ENCODE measurements around the gene KLF17. TPM values are rescaled to one million over a fixed set of nuclear protein-coding genes. Genes with fewer than 3 reads are reported as not detected.

The KLF17 gene
- total RNA-seq, 1 experiment from 2014 or later: not detected

DNA sequence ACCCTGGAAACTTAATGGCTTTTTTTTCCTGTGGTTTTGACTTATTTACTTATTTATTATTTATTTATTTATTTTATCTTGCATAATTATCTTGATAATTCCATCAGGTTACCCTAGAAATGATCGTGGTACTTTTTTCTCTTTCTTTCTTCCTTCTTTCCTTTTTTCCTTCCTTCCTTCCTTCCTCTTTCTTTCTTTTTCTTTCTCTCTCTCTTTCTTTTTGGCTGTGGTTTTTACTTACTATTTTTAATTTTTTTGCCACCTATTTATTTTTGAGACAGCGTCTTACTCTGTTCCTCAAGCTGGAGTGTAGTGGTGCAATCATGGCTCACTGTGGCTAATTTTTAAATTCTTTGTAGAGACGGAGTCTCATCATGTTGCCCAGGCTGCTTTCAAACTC lies 29.0 kb downstream of the KLF17 start:
- DNase-seq (ENCODE audit: low read depth in 1 of 2, low spot score in 2 of 2): no peak
- Histone ChIP-seq H3K4me1 (replicated peaks) (no peaks in the 10 kb centered on the region), H3K27me3 (replicated peaks) (0 out of 2 replicates have a peak, but pooled peaks cover 2% of the 10 kb centered on the region), H3K4me3 (no peak overlapping the region), H3K9me3 (replicated peaks) (peaks cover 6% of the 10 kb centered on the region), H3K36me3 (no peaks in the 10 kb centered on the region), H3K27ac (no peak overlapping the region)

DNA sequence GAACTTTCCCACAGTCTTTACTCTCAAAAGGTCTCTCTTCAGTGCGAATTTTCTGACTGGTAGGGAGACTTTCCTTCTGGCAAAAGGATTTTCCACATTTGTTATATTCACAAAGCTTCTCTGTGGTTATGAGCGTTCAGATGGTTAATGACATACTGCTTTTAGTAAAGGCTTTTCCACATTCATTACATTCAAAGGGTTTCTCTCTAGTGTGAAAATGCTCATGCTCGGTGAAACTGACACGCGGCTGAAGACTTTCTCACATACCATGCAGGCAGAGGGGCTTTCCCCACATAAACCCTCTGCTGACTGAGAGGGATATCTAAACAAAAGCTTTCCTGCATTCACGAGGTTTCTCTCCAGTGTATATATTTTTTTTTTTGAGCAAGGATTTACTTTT lies 32.7 kb downstream of the KLF17 start:
- Histone ChIP-seq H3K4me1 (replicated peaks) (peaks cover 9% of the 10 kb centered on the region), H3K27ac (no peak overlapping the region), H3K4me3 (no peak overlapping the region), H3K9me3 (replicated peaks) (no peaks in the 10 kb centered on the region), H3K27me3 (replicated peaks) (0 out of 2 replicates have a peak, but pooled peaks cover 2% of the 10 kb centered on the region), H3K36me3 (no peaks in the 10 kb centered on the region)
- DNase-seq (ENCODE audit: low read depth in 1 of 2, low spot score in 2 of 2): no peak

DNA sequence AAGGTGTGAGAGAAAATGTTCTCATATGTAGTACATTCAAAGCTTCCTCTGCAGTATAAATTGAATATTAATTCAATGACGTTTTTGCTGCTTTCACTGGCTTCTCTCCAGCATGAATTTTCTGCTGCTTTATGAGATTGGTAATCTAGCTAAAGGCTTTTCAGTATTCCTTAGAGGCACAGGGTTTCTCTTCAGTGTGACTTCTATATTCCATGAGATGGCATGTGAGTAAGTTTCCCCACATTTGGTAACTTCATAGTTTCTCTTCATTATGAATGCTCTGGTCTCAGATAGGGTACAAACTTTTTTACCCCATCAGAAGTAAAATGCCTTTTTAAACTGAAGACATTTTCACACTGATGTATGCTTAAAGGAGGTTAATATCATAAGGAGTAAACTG lies 33.2 kb downstream of the KLF17 start:
- no peak for DNase-seq (ENCODE audit: low read depth in 1 of 2, low spot score in 2 of 2)
- no peak overlapping the region for H3K27ac ChIP-seq
- H3K27me3 ChIP-seq (replicated peaks): 0 out of 2 replicates have a peak, but pooled peaks cover 2% of the 10 kb centered on the region
- no peak overlapping the region for H3K4me3 ChIP-seq
- H3K36me3 ChIP-seq: no peaks in the 10 kb centered on the region
- H3K9me3 ChIP-seq (replicated peaks): no peaks in the 10 kb centered on the region
- peaks cover 9% of the 10 kb centered on the region for H3K4me1 ChIP-seq (replicated peaks)

DNA sequence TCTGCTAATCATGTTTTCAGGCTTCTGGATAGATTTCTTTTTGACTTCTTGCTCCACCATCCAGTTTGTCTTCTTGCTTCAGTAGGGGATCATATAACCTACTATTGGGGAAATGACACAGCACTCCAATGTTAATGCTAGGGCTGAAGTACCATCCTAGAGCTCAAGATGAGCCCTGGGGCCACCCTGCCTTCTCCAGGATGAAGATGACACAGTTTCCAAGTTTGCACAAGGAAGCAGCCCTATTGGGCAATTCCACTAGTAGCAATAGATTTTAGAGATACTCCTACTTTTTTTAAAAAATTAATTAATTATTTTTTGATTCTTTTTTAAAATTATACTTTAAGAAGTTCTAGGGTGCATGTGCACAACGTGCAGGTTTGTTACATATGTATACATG lies 34.1 kb downstream of the KLF17 start:
- no peaks in the 10 kb centered on the region for H3K36me3 ChIP-seq
- no peak overlapping the region for H3K27ac ChIP-seq
- H3K4me3 ChIP-seq: no peak overlapping the region
- peaks cover 9% of the 10 kb centered on the region for H3K4me1 ChIP-seq (replicated peaks)
- no peak for DNase-seq (ENCODE audit: low read depth in 1 of 2, low spot score in 2 of 2)
- H3K27me3 ChIP-seq (replicated peaks): 0 out of 2 replicates have a peak, but pooled peaks cover 2% of the 10 kb centered on the region
- H3K9me3 ChIP-seq (replicated peaks): no peaks in the 10 kb centered on the region

DNA sequence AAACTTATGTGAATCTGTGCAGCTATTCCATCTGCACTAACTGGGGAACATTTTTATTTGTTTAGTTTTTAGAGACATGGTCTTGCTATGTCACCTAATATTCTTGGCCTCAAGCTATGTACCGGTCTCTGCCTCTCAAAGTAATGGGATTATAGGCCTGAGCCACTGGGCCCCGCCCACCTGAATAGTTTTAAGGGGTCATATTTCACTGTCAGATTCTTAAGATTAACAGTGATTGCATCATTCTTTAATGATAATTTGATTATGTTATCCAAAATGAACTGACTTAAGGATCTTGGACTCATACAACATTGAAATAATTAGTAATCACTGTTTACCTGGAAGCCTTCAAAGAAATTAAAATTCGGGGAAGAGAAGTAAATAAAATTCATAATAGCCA lies 35.4 kb downstream of the KLF17 start:
- H3K4me3 ChIP-seq: no peak overlapping the region
- no peak overlapping the region for H3K27ac ChIP-seq
- H3K4me1 ChIP-seq (replicated peaks): peaks cover 9% of the 10 kb centered on the region
- no peak for DNase-seq (ENCODE audit: low read depth in 1 of 2, low spot score in 2 of 2)
- H3K36me3 ChIP-seq: no peaks in the 10 kb centered on the region
- no peaks in the 10 kb centered on the region for H3K9me3 ChIP-seq (replicated peaks)
- H3K27me3 ChIP-seq (replicated peaks): 0 out of 2 replicates have a peak, but pooled peaks cover 2% of the 10 kb centered on the region

DNA sequence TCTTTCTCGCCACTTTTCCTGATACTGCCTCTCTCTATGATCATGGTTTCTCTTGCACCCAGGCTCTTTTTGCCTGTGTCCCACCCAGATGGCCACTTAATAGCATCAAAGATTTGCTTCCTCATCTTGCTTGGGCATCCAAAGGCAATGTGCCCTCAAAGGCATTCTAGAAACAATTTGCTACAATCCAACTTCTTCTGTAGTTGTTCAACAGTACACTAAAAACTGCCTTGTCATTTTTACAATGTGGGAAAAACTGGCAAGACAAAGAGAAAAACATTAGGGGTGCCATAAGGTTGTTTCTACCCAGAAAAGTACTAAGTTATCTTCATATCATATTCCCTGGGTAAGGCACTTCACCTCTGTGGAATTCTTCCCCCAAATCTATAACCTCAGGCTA lies 39.3 kb downstream of the KLF17 start:
- DNase-seq (ENCODE audit: low read depth in 1 of 2, low spot score in 2 of 2): no peak
- H3K27ac ChIP-seq: no peak overlapping the region

DNA sequence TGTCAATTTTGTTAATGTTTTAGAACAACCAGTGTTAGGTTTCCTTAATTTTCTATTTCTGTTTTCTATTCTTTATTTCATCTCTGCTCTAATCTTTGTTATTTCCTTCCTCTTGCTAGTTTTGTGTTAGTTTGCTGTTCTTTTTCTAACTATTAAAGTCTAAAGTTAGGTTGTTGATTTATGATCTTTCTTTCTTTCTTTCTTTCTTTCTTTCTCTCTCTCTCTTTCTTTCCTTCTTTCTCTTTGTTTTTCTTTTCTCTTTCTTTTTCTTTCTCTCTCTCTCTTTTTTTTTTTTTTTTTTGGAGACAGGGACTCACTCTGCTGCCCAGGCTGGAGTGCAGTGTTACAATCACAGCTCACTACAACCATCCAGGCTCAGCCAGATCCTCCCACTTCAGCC lies 40.2 kb downstream of the KLF17 start:
- DNase-seq (ENCODE audit: low read depth in 1 of 2, low spot score in 2 of 2): no peak
- Histone ChIP-seq H3K4me1 (replicated peaks) (peaks cover 9% of the 10 kb centered on the region), H3K36me3 (no peaks in the 10 kb centered on the region), H3K27ac (no peak overlapping the region), H3K4me3 (no peak overlapping the region), H3K9me3 (replicated peaks) (no peaks in the 10 kb centered on the region; the same call in 1 of the 2 replicates), H3K27me3 (replicated peaks) (no peaks in the 10 kb centered on the region)

More for the DNA sequence above, 39.3 kb downstream of the KLF17 start:
- Histone ChIP-seq H3K4me3 (no peak overlapping the region), H3K36me3 (no peaks in the 10 kb centered on the region), H3K27me3 (replicated peaks) (no peaks in the 10 kb centered on the region), H3K4me1 (replicated peaks) (peaks cover 9% of the 10 kb centered on the region), H3K9me3 (replicated peaks) (no peaks in the 10 kb centered on the region; the same call in 1 of the 2 replicates)

DNA sequence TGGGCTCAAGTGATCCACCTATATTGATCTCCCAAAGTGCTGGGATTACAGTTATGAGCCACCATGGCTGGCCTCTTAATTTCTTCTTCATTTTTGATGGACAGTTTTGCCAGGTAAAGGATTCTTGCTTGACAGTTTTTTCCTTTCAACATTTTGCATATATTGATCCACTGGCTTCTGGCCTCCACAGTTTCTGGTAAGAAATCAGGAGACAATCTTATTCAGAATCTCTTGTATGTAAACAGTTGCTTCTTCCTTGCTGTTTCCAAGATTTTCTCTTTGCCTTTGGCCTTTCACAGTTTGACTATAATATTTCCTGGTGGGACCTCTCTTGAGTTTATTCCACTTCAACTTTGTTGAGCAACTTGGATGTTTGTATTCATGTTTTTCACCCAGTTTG lies 42.9 kb downstream of the KLF17 start:
- Histone ChIP-seq H3K27me3 (replicated peaks) (no peaks in the 10 kb centered on the region), H3K4me1 (replicated peaks) (no peaks in the 10 kb centered on the region), H3K36me3 (no peaks in the 10 kb centered on the region)

DNA sequence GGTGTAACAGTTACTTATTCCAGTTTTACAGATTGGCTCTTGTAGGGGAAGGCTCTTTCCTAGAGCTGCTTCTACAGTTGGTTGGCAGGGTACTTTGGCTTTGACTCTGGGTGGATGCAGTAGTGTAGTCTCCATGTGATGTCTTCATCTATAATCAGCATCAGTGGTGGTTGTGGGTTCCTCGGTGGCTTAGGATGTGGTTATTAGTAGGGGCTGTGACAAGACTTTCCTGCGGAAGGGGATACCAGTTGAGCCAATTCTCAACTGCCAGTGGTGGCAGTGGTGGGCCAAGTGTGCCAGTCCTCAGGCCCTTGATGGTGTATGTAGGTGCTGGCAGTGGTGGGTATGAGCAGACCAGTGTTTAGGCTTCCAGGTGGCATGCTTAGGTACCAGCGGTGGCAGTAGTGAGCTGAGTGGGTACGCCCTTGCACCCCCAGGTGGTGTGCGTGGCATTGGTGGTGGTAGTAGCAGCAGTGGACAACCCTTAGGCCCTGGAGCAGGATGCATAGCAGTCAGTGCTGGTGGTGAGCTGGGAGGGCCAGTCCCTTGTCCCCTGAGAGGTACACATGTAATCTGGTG lies 50.0 kb downstream of the KLF17 start:
- Histone ChIP-seq H3K27me3 (replicated peaks) (no peaks in the 10 kb centered on the region), H3K9me3 (replicated peaks) (no peaks in the 10 kb centered on the region), H3K4me3 (no peak overlapping the region), H3K27ac (no peak overlapping the region), H3K36me3 (no peaks in the 10 kb centered on the region), H3K4me1 (replicated peaks) (no peaks in the 10 kb centered on the region)
- no peak for DNase-seq (ENCODE audit: low read depth in 1 of 2, low spot score in 2 of 2)

More for the DNA sequence above, 42.9 kb downstream of the KLF17 start:
- no peak for DNase-seq (ENCODE audit: low read depth in 1 of 2, low spot score in 2 of 2)
- Histone ChIP-seq H3K4me3 (no peak overlapping the region), H3K9me3 (replicated peaks) (no peaks in the 10 kb centered on the region; the same call in 1 of the 2 replicates), H3K27ac (no peak overlapping the region)

DNA sequence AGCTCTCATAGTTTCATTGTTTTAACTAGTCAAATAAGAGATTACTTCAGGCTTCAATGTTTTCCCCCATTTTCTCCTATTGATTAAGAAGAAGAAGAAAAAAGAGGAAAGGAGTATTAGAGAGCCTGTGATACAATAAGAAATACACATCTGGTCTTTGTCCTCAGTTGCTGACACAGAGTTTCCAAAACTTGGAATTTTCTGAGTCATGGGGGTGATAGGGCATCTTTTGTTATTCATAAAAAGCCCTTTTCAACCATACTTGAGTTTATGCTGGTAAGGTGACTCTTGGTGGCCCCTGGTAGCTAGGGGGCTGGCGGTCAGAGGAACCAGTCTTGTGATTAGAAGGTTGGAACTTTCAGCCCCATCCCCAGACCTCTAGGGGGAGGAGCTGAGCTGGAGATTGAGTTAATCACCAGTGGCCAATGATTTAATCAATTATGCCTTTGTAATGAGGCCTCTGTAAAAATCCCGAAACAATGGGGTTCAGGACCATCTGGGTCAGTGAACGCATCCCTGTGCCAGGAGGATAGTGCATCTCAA lies 51.7 kb downstream of the KLF17 start:
- Histone ChIP-seq H3K4me1 (replicated peaks) (no peaks in the 10 kb centered on the region), H3K27me3 (replicated peaks) (no peaks in the 10 kb centered on the region), H3K4me3 (no peak overlapping the region), H3K27ac (no peak overlapping the region), H3K9me3 (replicated peaks) (peaks cover 6% of the 10 kb centered on the region; the same call in 1 of the 2 replicates), H3K36me3 (no peaks in the 10 kb centered on the region)
- no peak for DNase-seq (ENCODE audit: low read depth in 1 of 2, low spot score in 2 of 2)

DNA sequence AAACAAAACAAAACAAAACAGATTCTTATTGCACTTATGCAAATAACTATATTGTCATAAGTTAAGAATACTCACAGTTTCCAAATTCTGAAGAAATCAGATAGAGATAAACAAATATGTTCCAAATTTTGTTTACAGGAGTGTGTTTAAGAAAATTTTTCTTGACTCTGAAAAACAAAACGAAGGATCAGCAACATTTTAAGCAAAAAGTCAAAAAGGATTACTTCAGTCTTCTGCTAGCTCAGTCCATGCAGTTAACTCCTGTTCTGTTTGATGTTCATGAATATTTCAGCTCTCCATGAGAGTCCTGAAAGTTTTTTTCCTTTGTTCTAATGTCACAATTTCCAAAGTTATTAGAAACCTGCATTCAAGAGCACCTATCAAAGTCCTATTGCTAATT lies 56.0 kb downstream of the KLF17 start:
- H3K4me3 ChIP-seq: no peak overlapping the region
- no peaks in the 10 kb centered on the region for H3K27me3 ChIP-seq (replicated peaks)
- H3K9me3 ChIP-seq (replicated peaks): peaks cover 6% of the 10 kb centered on the region; the same call in 1 of the 2 replicates
- H3K36me3 ChIP-seq: no peaks in the 10 kb centered on the region
- H3K4me1 ChIP-seq (replicated peaks): no peaks in the 10 kb centered on the region
- H3K27ac ChIP-seq: no peak overlapping the region
- DNase-seq (ENCODE audit: low read depth in 1 of 2, low spot score in 2 of 2): no peak

Other genes with a start within 250 kb of the KLF17 start
- gene ARTN, start 185.0 kb upstream of the KLF17 start, total RNA-seq (2014; rRNA removed; shearing (Covaris generic)): not detected in 2 replicates
- 14.3 and 25.8 TPM in 2 replicates for gene IPO13, start 171.9 kb upstream of the KLF17 start, total RNA-seq (2014; rRNA removed; shearing (Covaris generic))
- 20.3 and 50.3 TPM in 2 replicates for gene DPH2, start 148.8 kb upstream of the KLF17 start, total RNA-seq (2014; rRNA removed; shearing (Covaris generic))
- 154 and 235 TPM in 2 replicates for gene ATP6V0B, start 143.9 kb upstream of the KLF17 start, total RNA-seq (2014; rRNA removed; shearing (Covaris generic))
- gene B4GALT2, start 139.6 kb upstream of the KLF17 start, total RNA-seq (2014; rRNA removed; shearing (Covaris generic)): 70.2 and 81.8 TPM in 2 replicates
- 1.7 and 4.1 TPM in 2 replicates for gene CCDC24, start 127.2 kb upstream of the KLF17 start, total RNA-seq (2014; rRNA removed; shearing (Covaris generic))
- gene SLC6A9, start 87.4 kb upstream of the KLF17 start, total RNA-seq (2014; rRNA removed; shearing (Covaris generic)): 0.66 and 1.4 TPM in 2 replicates
- not detected in 2 replicates for gene KLF18, start 22.8 kb downstream of the KLF17 start, total RNA-seq (2014; rRNA removed; shearing (Covaris generic))
- 9.9 and 10.8 TPM in 2 replicates for gene DMAP1, start 94.7 kb downstream of the KLF17 start, total RNA-seq (2014; rRNA removed; shearing (Covaris generic))
- gene ERI3, start 236.4 kb downstream of the KLF17 start, total RNA-seq (2014; rRNA removed; shearing (Covaris generic)): 64.6 and 68.9 TPM in 2 replicates